Daoy (cell line): ENCODE measurements around the gene AGAP1. TPM values are rescaled to one million over a fixed set of nuclear protein-coding genes. Genes with fewer than 3 reads are reported as not detected.

Experiments used
- DNase-seq: peaks from one replicate; pipeline ENCODE4 v3.0.0-alpha.2; 2015; ENCODE audit warnings: low read depth
- total RNA-seq: library from RNA; depleted of rRNA; stranded (reverse); fragments of >200 nt; shearing (Covaris generic); gene quantifications from 2 replicates; pipeline ENCODE4 v1.2.3, GENCODE V29; 2014

Gene AGAP1
- total RNA-seq, 1 experiment from 2014 or later = 9.3 TPM

- DNase-seq = no peak
These were observed 425.0 kb downstream of the AGAP1 start for GRCh38 chr2:235918876-235919275.

GRCh38 chr2:235920216-235920865, 426.5 kb downstream of the AGAP1 start:
- no peak for DNase-seq

- no peak for DNase-seq
These were observed 427.8 kb downstream of the AGAP1 start for GRCh38 chr2:235921508-235922191.

- no peak for DNase-seq
These were observed 429.0 kb downstream of the AGAP1 start for GRCh38 chr2:235922839-235923238.

- no peak for DNase-seq
These were observed 430.2 kb downstream of the AGAP1 start for GRCh38 chr2:235923859-235924674.

GRCh38 chr2:235924675-235925063, 430.8 kb downstream of the AGAP1 start:
- DNase-seq = no peak

GRCh38 chr2:235925250-235925919, 431.5 kb downstream of the AGAP1 start:
- DNase-seq = no peak

- no peak for DNase-seq
These were observed 432.4 kb downstream of the AGAP1 start for GRCh38 chr2:235926229-235926628.

GRCh38 chr2:235928751-235929370, 435.0 kb downstream of the AGAP1 start:
- DNase-seq = no peak

GRCh38 chr2:235930701-235931100, 436.9 kb downstream of the AGAP1 start:
- no peak for DNase-seq

GRCh38 chr2:235931676-235932075, 437.8 kb downstream of the AGAP1 start:
- no peak for DNase-seq

- DNase-seq = no peak
These were observed 440.4 kb downstream of the AGAP1 start for GRCh38 chr2:235934059-235934773.

- DNase-seq = no peak
These were observed 441.1 kb downstream of the AGAP1 start for GRCh38 chr2:235934774-235935484.

GRCh38 chr2:235935773-235936172, 441.9 kb downstream of the AGAP1 start:
- DNase-seq = no peak

- no peak for DNase-seq
These were observed 442.6 kb downstream of the AGAP1 start for GRCh38 chr2:235936493-235936892.

- no peak for DNase-seq
These were observed 443.2 kb downstream of the AGAP1 start for GRCh38 chr2:235937087-235937486.

- DNase-seq = no peak
These were observed 443.7 kb downstream of the AGAP1 start for GRCh38 chr2:235937526-235937925.

- no peak for DNase-seq
These were observed 444.1 kb downstream of the AGAP1 start for GRCh38 chr2:235937936-235938335.

GRCh38 chr2:235938611-235939010, 444.8 kb downstream of the AGAP1 start:
- no peak for DNase-seq

GRCh38 chr2:235939471-235939870, 445.6 kb downstream of the AGAP1 start:
- no peak for DNase-seq
